BJ (cell line): ENCODE measurements around the gene GSE1. TPM values are rescaled to one million over a fixed set of nuclear protein-coding genes. Genes with fewer than 3 reads are reported as not detected.

ENCODE experiments used
- CTCF ChIA-PET: fragments of 350-600 bp; formaldehyde crosslinking; extraction: SDS; loops from one replicate; lab custom pipeline; 2021; ENCODE audit warnings: antibody characterized with exemption, inconsistent platforms; lab: Yijun Ruan, JAX
- POLR2A ChIA-PET: fragments of 300-600 bp; sonication (Branson Sonifier 250); formaldehyde crosslinking; extraction: SDS; loops from one replicate; lab custom pipeline; 2021; ENCODE audit warnings: antibody characterized with exemption; lab: Charles Lee
- DNase-seq: peaks from one replicate; pipeline ENCODE4 v3.0.0-alpha.2; 2011; ENCODE audit warnings: low read depth
- H3K27me3 ChIP-seq: 2 replicates; pipeline ENCODE4 v1.6.0; 2011; ENCODE audit warnings: low read length; ENCODE audit not compliant: control insufficient read depth, insufficient read depth
- H3K36me3 ChIP-seq: 2 replicates; pipeline ENCODE4 v1.5.1; 2011; ENCODE audit warnings: low read length; ENCODE audit not compliant: control insufficient read depth, insufficient read depth
- H3K4me3 ChIP-seq: 2 replicates; pipeline ENCODE4 v1.5.1; 2011; ENCODE audit warnings: low read depth, mild to moderate bottlenecking, control low read depth, low read length
- polyA plus RNA-seq: library from polyadenylated mRNA; depleted of rRNA; stranded (reverse); fragments of >200 nt; gene quantifications from 2 replicates; pipeline ENCODE4 v1.2.3, GENCODE V29; 2011
- TF ChIP-seq, protein P1 (sequence below): IDR thresholded peaks from 2 replicates; pipeline ENCODE4 v1.5.1; 2011; ENCODE audit warnings: low read depth, mild to moderate bottlenecking, control low read depth, inconsistent platforms, low read length, moderate library complexity; ENCODE audit not compliant: insufficient read depth

GSE1 gene
- polyA plus RNA-seq, 1 experiment, result 16.2 TPM

DNA sequence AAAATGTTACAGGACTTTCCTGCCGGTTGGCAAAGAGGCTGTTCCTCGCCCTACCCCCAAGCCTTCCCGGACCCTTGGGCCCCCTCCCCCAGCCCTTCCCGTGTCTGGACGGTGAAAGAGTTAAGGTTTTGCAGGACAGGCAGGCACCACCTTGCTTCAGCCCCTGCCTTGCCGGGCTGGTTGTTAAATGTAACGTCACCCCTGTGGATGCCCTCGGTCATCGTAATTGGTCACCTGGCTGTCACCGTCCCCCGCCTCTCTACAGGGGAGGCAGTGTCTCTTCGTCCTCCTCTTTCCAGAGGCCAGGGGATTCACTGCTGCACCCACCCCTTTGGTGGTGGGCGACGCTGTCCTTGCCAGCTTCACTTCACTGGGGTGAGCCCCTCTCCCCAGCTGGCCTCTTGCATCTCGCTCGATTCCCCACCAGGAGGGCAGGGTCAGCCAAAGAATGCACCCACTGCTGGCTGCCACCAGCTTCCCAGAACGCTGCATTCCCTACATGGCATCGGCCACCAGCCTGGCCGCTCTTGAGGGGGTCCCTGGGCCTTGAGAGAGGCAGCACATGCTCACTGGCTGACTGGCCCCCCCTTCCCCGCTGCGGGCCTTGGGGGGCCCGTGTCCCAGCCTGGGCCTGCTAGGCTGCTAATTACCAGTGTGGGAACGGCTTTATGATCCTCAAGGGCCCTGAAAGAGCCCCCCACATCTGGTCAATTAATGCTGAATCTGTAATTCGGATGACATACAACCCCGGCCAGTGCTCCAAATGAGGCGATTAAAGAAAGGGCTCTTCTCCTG is 25.2 kb upstream of the GSE1 start:
- Histone ChIP-seq H3K4me3 (no peak overlapping the region), H3K36me3 (0 out of 2 replicates have a peak, but pooled peaks cover 2% of the 10 kb centered on the region), H3K27me3 (no peaks in the 10 kb centered on the region)
- DNase-seq, result no peak
- CTCF ChIA-PET, result interaction anchor here (0.8 kb wide), 1 partner anchor 28 kb away, joined by 3 read pairs; no protein-coding TSS in a partner anchor
- TF ChIP-seq, protein P1, sequence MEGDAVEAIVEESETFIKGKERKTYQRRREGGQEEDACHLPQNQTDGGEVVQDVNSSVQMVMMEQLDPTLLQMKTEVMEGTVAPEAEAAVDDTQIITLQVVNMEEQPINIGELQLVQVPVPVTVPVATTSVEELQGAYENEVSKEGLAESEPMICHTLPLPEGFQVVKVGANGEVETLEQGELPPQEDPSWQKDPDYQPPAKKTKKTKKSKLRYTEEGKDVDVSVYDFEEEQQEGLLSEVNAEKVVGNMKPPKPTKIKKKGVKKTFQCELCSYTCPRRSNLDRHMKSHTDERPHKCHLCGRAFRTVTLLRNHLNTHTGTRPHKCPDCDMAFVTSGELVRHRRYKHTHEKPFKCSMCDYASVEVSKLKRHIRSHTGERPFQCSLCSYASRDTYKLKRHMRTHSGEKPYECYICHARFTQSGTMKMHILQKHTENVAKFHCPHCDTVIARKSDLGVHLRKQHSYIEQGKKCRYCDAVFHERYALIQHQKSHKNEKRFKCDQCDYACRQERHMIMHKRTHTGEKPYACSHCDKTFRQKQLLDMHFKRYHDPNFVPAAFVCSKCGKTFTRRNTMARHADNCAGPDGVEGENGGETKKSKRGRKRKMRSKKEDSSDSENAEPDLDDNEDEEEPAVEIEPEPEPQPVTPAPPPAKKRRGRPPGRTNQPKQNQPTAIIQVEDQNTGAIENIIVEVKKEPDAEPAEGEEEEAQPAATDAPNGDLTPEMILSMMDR, result no peak
- POLR2A ChIA-PET, result no interaction called here

DNA sequence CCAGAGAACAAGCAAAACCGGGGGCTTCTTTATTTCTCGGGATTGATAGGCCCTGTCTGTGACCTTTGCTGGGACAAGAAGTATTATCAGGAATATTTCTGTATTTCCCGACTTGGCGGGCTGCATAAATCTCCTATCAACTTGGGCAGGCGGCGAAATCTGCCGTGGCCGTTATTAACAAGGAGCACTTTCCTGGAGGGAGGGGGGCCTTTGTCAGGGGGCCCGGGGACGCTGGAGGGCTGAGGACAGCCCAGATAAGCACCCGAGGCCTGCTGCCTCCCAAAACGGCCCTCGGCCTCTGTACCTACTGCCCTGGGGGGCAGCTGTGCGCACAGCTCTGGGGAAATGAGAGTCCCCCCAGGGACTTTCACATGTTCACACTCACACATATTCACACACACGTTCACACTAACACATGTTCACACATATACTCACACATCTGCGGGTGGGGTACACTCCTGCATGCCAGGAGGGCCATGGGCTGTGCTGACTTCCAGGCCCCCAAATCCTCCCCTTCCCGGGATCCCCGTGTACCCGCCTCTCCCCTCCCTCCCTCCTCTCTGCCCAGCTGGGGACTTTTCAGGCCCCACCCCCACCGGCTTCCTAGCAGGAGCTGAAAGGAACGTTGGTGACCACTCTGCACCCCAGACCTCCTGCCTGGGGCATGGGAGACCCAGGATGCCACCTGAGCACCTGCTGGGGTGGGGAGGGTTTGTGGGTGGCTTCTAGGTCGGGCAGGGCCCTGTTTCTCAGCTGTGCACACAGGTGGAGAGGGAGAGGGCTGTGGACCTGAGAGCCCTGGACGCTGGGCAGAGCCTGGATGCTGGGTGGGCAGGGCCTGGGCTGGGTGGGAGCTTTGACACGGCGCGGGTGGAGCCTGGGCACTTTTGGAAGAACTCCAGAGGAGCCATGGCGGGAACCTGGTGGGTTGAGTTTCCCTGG is 24.3 kb upstream of the GSE1 start:
- 0 out of 2 replicates have a peak, but pooled peaks cover 2% of the 10 kb centered on the region for H3K36me3 ChIP-seq
- no peak overlapping the region for H3K4me3 ChIP-seq
- no peak for DNase-seq
- ChIA-PET POLR2A (no interaction called here), CTCF (interaction anchor here (0.8 kb wide), 1 partner anchor 27 kb away, joined by 3 read pairs; no protein-coding TSS in a partner anchor)
- TF ChIP-seq, protein P1, result no peak
- H3K27me3 ChIP-seq, result no peaks in the 10 kb centered on the region

DNA sequence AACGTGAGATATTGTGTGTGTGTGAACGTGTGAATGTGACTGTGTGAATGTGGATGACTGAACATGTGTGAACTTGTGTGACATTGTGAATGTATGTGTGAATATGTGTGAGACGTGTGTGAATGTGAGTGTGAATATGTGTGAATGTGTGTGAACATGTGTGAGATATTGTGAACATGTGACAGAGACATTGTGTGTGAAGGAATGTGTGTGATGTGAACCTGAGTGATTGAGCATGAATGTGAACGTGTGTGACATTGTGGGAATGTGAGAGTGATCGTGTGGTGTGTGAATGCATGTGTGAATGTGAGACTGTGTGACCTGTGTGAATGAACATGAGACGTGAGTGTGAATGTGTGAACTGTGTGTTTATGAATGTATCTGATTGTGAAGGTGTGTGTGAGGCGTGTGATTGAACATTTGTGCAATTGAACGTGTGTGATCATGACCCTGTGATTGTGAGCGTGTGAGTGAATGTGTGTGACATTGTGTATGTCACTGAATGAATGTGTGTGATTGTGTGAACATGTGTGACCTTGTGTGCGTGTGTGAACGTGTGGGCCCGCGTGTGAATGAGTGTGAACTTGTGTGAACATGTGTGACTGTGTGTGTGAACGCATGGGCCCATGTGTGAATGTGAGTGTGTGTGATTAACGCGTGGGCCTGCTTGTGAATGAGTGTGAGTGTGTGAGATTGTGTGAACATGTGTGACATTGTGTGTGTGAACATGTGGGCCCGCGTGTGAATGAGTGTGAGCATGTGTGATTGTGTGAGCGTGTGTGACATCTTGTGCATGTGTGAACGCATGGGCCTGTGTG is 23.2 kb upstream of the GSE1 start:
- no peak overlapping the region for H3K4me3 ChIP-seq
- CTCF ChIA-PET, result no interaction called here

DNA sequence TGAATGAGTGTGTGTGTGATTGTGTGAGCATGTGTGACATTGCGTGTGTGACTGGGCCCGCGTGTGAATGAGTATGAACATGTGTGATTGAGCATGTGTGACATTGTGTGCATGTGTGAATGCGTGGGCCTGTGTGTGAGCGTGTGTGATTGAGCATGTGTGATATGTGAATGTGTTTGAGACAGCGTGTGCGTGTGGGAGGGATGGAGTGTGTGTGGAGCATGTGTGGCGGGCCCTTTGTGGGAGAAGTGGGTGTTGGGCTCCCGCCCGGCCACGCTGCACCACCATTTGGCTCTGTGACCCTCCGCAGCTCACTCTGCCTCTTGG is 22.7 kb upstream of the GSE1 start:
- Histone ChIP-seq H3K36me3 (peaks cover 3% of the 10 kb centered on the region), H3K27me3 (no peaks in the 10 kb centered on the region), H3K4me3 (no peak overlapping the region)
- TF ChIP-seq, protein P1, result no peak
- POLR2A ChIA-PET, result no interaction called here
- CTCF ChIA-PET, result no interaction called here
- no peak for DNase-seq

More for the DNA sequence above, 23.2 kb upstream of the GSE1 start:
- DNase-seq, result no peak
- TF ChIP-seq, protein P1, result no peak
- H3K27me3 ChIP-seq, result no peaks in the 10 kb centered on the region
- H3K36me3 ChIP-seq, result peaks cover 3% of the 10 kb centered on the region
- POLR2A ChIA-PET, result no interaction called here
